ENCODE measurements around the gene TLCD1. TPM values are rescaled to one million over a fixed set of nuclear protein-coding genes. Genes with fewer than 3 reads are reported as not detected.

Gene TLCD1
- total RNA-seq, 1 experiment from 2014 or later, result 7.1 TPM

- ChIA-PET POLR2A (ENCODE audit: unreplicated experiment) (no interaction called here), CTCF (interaction anchor here (0.5 kb wide), 1 partner anchor 37 kb away, joined by 5 read pairs; no protein-coding TSS in a partner anchor)
- no peak for TF ChIP-seq EZH2 (IDR thresholded peaks at IDR 0.05; ENCODE audit: low read length, unreplicated experiment)
- TF ChIP-seq, protein P1, sequence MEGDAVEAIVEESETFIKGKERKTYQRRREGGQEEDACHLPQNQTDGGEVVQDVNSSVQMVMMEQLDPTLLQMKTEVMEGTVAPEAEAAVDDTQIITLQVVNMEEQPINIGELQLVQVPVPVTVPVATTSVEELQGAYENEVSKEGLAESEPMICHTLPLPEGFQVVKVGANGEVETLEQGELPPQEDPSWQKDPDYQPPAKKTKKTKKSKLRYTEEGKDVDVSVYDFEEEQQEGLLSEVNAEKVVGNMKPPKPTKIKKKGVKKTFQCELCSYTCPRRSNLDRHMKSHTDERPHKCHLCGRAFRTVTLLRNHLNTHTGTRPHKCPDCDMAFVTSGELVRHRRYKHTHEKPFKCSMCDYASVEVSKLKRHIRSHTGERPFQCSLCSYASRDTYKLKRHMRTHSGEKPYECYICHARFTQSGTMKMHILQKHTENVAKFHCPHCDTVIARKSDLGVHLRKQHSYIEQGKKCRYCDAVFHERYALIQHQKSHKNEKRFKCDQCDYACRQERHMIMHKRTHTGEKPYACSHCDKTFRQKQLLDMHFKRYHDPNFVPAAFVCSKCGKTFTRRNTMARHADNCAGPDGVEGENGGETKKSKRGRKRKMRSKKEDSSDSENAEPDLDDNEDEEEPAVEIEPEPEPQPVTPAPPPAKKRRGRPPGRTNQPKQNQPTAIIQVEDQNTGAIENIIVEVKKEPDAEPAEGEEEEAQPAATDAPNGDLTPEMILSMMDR (conservative IDR thresholded peaks at IDR 0.05; ENCODE audit: low read depth, low read length), result no peak
- H3K27me3 ChIP-seq (ENCODE audit: low read length), result no peaks in the 10 kb centered on the region
- peaks cover 16% of the 10 kb centered on the region for H3K79me2 ChIP-seq (ENCODE audit: low read length)
- H3K9me2 ChIP-seq (replicated peaks; ENCODE audit: low read length), result no peaks in the 10 kb centered on the region
- H3K36me3 ChIP-seq (ENCODE audit: low read depth, low read length), result no peaks in the 10 kb centered on the region
- no TSS peak for BruUV-seq (replicated peaks)
- no peak overlapping the region for H2AFZ ChIP-seq (ENCODE audit: low read length)
- DNase-seq (no peak), ATAC-seq (no peak)
- H3F3A ChIP-seq (ENCODE audit: low read length, unreplicated experiment), result no peaks in the 10 kb centered on the region
- no peak overlapping the region for H3K27ac ChIP-seq (ENCODE audit: low read length)
- intact Hi-C loops (cut with micrococcal nuclease), result no loop called here
- no peaks in the 10 kb centered on the region for H3K9me3 ChIP-seq (ENCODE audit: low read length)
- H3K4me1 ChIP-seq (ENCODE audit: insufficient read depth, low read length), result peaks cover 6% of the 10 kb centered on the region
- no peak overlapping the region for H3K4me3 ChIP-seq (ENCODE audit: low read length)
- peaks cover 7% of the 10 kb centered on the region; the same call in 1 of the 2 replicates for H4K20me1 ChIP-seq (ENCODE audit: low read length)
- no peak overlapping the region for H3K9ac ChIP-seq (ENCODE audit: low read length)
- no peak overlapping the region for H3K4me2 ChIP-seq (ENCODE audit: low read length)
Observed at GRCh38 chr17:28740406-28741357, 14.6 kb upstream of the TLCD1 start.

GRCh38 chr17:28738680-28739384 is 12.8 kb upstream of the TLCD1 start:
- no peaks in the 10 kb centered on the region for H3K9me2 ChIP-seq (replicated peaks; ENCODE audit: low read length)
- H4K20me1 ChIP-seq (ENCODE audit: low read length), result no peaks in the 10 kb centered on the region
- H3K9me3 ChIP-seq (ENCODE audit: low read length), result no peaks in the 10 kb centered on the region
- intact Hi-C loops (cut with micrococcal nuclease), result no loop called here
- no peaks in the 10 kb centered on the region for H3K27me3 ChIP-seq (ENCODE audit: low read length)
- no peaks in the 10 kb centered on the region for H3K36me3 ChIP-seq (ENCODE audit: low read depth, low read length)
- ATAC-seq (no peak), DNase-seq (no peak)
- H3K79me2 ChIP-seq (ENCODE audit: low read length), result no peaks in the 10 kb centered on the region
- BruUV-seq (replicated peaks), result no TSS peak
- H3K9ac ChIP-seq (ENCODE audit: low read length), result no peak overlapping the region
- POLR2A ChIA-PET (ENCODE audit: unreplicated experiment), result no interaction called here
- peaks cover 12% of the 10 kb centered on the region; the same call in 1 of the 2 replicates for H3K4me1 ChIP-seq (ENCODE audit: insufficient read depth, low read length)
- no peak overlapping the region for H2AFZ ChIP-seq (ENCODE audit: low read length)
- no peak overlapping the region for H3K27ac ChIP-seq (ENCODE audit: low read length)
- no peak overlapping the region for H3K4me3 ChIP-seq (ENCODE audit: low read length)
- H3F3A ChIP-seq (ENCODE audit: low read length, unreplicated experiment), result no peaks in the 10 kb centered on the region
- CTCF ChIA-PET, result no interaction called here
- H3K4me2 ChIP-seq (ENCODE audit: low read length), result no peak overlapping the region
- TF ChIP-seq EZH2 (IDR thresholded peaks at IDR 0.05; ENCODE audit: low read length, unreplicated experiment) (no peak), EZH2phosphoT487 (IDR thresholded peaks at IDR 0.05; ENCODE audit: borderline replicate concordance, low read length) (no peak)
- TF ChIP-seq, protein P1 (conservative IDR thresholded peaks at IDR 0.05; ENCODE audit: low read depth, low read length), result no peak

Measured in PC-3 (cell line).